ENCODE results near the gene SH3PXD2A. TPM values are rescaled to one million over a fixed set of nuclear protein-coding genes. Genes with fewer than 3 reads are reported as not detected.

Gene SH3PXD2A
- total and polyA plus RNA-seq, 2 donors (not counting 1 experiment from before 2014, with no cell fraction given): 3.2 to 33.5 TPM

DNA sequence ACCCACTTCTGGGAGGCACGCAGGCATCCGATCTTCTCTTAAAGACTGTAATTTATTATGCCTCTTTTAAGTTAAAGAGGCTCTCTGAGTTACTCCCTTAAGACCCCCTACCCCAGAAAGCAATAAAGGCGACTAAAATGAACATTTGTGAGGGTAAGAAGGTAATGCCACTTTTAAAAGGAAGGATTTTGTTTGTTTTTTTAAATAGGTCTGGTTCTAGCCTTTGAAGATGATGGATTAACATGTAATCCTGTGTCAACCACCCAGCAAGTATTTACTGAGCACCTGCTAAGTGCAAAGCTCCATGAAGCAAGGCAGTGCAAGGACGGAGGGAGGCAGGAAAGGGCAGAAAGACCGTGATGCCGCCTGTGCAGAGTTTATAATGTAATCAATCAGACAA is 26.1 kb downstream of the SH3PXD2A start:
- H3K4me1 Mint-ChIP-seq: peaks cover 2% of the 10 kb centered on the region
- ChIA-PET POLR2A (no interaction called here), CTCF (interaction anchor here (1.0 kb wide), 1 partner anchor 96 kb away, joined by 3 read pairs; no protein-coding TSS in a partner anchor)
- H2AFZ ChIP-seq (ENCODE audit: insufficient read depth, low read depth, low read length, poor library complexity, severe bottlenecking): no peak overlapping the region
- H3K4me3 ChIP-seq (ENCODE audit: control extremely low read depth in 1 of 5, extremely low read depth in 1 of 5, insufficient read depth in 1 of 5, low read depth in 2 of 5, low read length in 4 of 5): no peak overlapping the region
- DNase-seq: no peak
- TF ChIP-seq EZH2 (IDR thresholded peaks at IDR 0.05; ENCODE audit: borderline replicate concordance, insufficient read depth, low read depth, low read length, poor library complexity, severe bottlenecking) (no peak), CTCF (IDR thresholded peaks at IDR 0.05) (no peak)
- H3K27ac ChIP-seq (ENCODE audit: low read length in 2 of 2): no peak overlapping the region
- H3K27me3 Mint-ChIP-seq: peaks cover 19% of the 10 kb centered on the region
- no peak overlapping the region for H3K9ac ChIP-seq (ENCODE audit: low read length)
- no peak overlapping the region for H3K27ac Mint-ChIP-seq
- intact Hi-C loops (cut with micrococcal nuclease): no loop called here
- WGBS (ENCODE audit: insufficient coverage): 100% methylated on average over 1 of the region's 6 CpGs
- ATAC-seq (ENCODE audit: low read depth): no peak
- H3K4me3 Mint-ChIP-seq: no peak overlapping the region
- no peaks in the 10 kb centered on the region for H3K36me3 ChIP-seq (replicated peaks in 1 of 2; ENCODE audit: control extremely low read depth in 1 of 2, control insufficient read depth in 1 of 2, extremely low read depth in 1 of 2, insufficient read depth in 2 of 2, low read length in 1 of 2)
- peaks cover 0 to 4% (median 1%) of the 10 kb centered on the region in 3 donors for H3K9me3 ChIP-seq (ENCODE audit: control extremely low read depth in 1 of 3, control insufficient read depth in 2 of 3, insufficient read depth in 1 of 3, low read length in 2 of 3)
- no peaks in the 10 kb centered on the region for H3K79me2 ChIP-seq (ENCODE audit: control insufficient read depth, insufficient read depth, low read length)
- no peaks in the 10 kb centered on the region for H4K20me1 ChIP-seq (ENCODE audit: control insufficient read depth, insufficient read depth, low read length, poor library complexity, severe bottlenecking)
- H3K27me3 ChIP-seq (replicated peaks in 1 of 4; ENCODE audit: control extremely low read depth in 1 of 4, control insufficient read depth in 3 of 4, insufficient read depth in 4 of 4, low read length in 3 of 4): peaks cover 0 to 5% (median 0%) of the 10 kb centered on the region in 4 experiments
- peaks cover 0 to 4% of the 10 kb centered on the region in 2 donors for H3K4me1 ChIP-seq (ENCODE audit: control insufficient read depth in 2 of 2, insufficient read depth in 2 of 2, low read length in 2 of 2)
- H3K9me3 Mint-ChIP-seq (ENCODE audit: insufficient read depth): no peaks in the 10 kb centered on the region
- no peak overlapping the region for H3K4me2 ChIP-seq (replicated peaks; ENCODE audit: low read depth, low read length, poor library complexity, severe bottlenecking)

GRCh38 chr10:103828587-103829197 is 26.7 kb downstream of the SH3PXD2A start:
- peaks cover 2% of the 10 kb centered on the region for H3K4me1 Mint-ChIP-seq
- H3K27ac Mint-ChIP-seq: no peak overlapping the region
- no peaks in the 10 kb centered on the region for H4K20me1 ChIP-seq (ENCODE audit: control insufficient read depth, insufficient read depth, low read length, poor library complexity, severe bottlenecking)
- WGBS (ENCODE audit: insufficient coverage): 14% methylated on average over 4 of the region's 7 CpGs
- ChIA-PET CTCF (interaction anchor here (1.0 kb wide), 1 partner anchor 95 kb away, joined by 3 read pairs; no protein-coding TSS in a partner anchor), POLR2A (no interaction called here)
- peaks cover 0 to 5% (median 0%) of the 10 kb centered on the region in 4 experiments for H3K27me3 ChIP-seq (replicated peaks in 1 of 4; ENCODE audit: control extremely low read depth in 1 of 4, control insufficient read depth in 3 of 4, insufficient read depth in 4 of 4, low read length in 3 of 4)
- peaks cover 21% of the 10 kb centered on the region for H3K27me3 Mint-ChIP-seq
- H3K4me3 ChIP-seq (ENCODE audit: control extremely low read depth in 1 of 5, extremely low read depth in 1 of 5, insufficient read depth in 1 of 5, low read depth in 2 of 5, low read length in 4 of 5): no peak overlapping the region
- H3K79me2 ChIP-seq (ENCODE audit: control insufficient read depth, insufficient read depth, low read length): no peaks in the 10 kb centered on the region
- H2AFZ ChIP-seq (ENCODE audit: insufficient read depth, low read depth, low read length, poor library complexity, severe bottlenecking): no peak overlapping the region
- peaks cover 0 to 4% (median 1%) of the 10 kb centered on the region in 3 donors for H3K9me3 ChIP-seq (ENCODE audit: control extremely low read depth in 1 of 3, control insufficient read depth in 2 of 3, insufficient read depth in 1 of 3, low read length in 2 of 3)
- H3K9me3 Mint-ChIP-seq (ENCODE audit: insufficient read depth): no peaks in the 10 kb centered on the region
- ATAC-seq (ENCODE audit: low read depth) (no peak), DNase-seq (no peak)
- H3K36me3 ChIP-seq (replicated peaks in 1 of 2; ENCODE audit: control extremely low read depth in 1 of 2, control insufficient read depth in 1 of 2, extremely low read depth in 1 of 2, insufficient read depth in 2 of 2, low read length in 1 of 2): no peaks in the 10 kb centered on the region
- TF ChIP-seq CTCF (IDR thresholded peaks at IDR 0.05): no peak
- TF ChIP-seq EZH2 (IDR thresholded peaks at IDR 0.05; ENCODE audit: borderline replicate concordance, insufficient read depth, low read depth, low read length, poor library complexity, severe bottlenecking): no peak
- H3K4me2 ChIP-seq (replicated peaks; ENCODE audit: low read depth, low read length, poor library complexity, severe bottlenecking): no peak overlapping the region
- H3K4me1 ChIP-seq (ENCODE audit: control insufficient read depth in 2 of 2, insufficient read depth in 2 of 2, low read length in 2 of 2): peaks cover 0 to 2% of the 10 kb centered on the region in 2 donors
- no peak overlapping the region for H3K4me3 Mint-ChIP-seq
- no peak overlapping the region for H3K9ac ChIP-seq (ENCODE audit: low read length)
- intact Hi-C loops (cut with micrococcal nuclease): no loop called here
- H3K27ac ChIP-seq (ENCODE audit: low read length in 2 of 2): no peak overlapping the region
